GM12891 (cell line): ENCODE measurements around the gene PLCB1.
"Not testable (repeated sequence)": the region's sequence is repeated elsewhere in the genome, so short reads cannot be mapped to it uniquely, and the experiment has no call there.

Experiments used
- POLR2AphosphoS5 ChIP-seq: IDR thresholded peaks from 2 replicates; pipeline ENCODE4 v1.6.1; 2011; ENCODE audit warnings: low read depth, low read length, control low read depth
- POU2F2 ChIP-seq: IDR thresholded peaks from 2 replicates; pipeline ENCODE4 v1.6.1; 2011; ENCODE audit warnings: low read depth, mild to moderate bottlenecking, control low read depth, low read length, moderate library complexity

DNA sequence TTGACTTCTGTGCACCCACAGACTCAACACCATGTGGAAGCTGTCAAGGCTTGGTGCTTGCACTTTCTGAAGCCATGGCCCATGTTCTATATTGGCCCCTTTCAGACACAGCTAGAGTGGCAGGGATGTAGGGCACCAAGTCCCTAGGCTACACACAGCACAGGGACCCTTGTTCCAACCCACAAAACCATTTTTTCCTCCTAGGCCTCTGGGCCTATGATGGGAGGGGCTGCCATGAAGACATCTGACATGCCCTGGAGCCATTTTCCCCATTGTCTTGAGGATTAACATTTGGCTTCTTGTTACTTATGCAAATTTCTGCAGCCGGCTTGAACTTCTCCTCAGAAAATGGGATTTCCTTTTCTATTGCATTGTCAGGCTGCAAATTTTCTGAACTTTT, 27.2 kb downstream of the PLCB1 start:
- not testable (repeated sequence) for TF ChIP-seq POLR2AphosphoS5, POU2F2
